Measurements from ENCODE around the gene APRT. TPM values are rescaled to one million over a fixed set of nuclear protein-coding genes. Genes with fewer than 3 reads are reported as not detected.

The APRT gene
- total and polyA plus RNA-seq, 9 of the 15 experiments (the other 6 are each of a cell fraction or from before 2014, with no cell fraction given): 41.7 to 409 (median 146) TPM

DNA sequence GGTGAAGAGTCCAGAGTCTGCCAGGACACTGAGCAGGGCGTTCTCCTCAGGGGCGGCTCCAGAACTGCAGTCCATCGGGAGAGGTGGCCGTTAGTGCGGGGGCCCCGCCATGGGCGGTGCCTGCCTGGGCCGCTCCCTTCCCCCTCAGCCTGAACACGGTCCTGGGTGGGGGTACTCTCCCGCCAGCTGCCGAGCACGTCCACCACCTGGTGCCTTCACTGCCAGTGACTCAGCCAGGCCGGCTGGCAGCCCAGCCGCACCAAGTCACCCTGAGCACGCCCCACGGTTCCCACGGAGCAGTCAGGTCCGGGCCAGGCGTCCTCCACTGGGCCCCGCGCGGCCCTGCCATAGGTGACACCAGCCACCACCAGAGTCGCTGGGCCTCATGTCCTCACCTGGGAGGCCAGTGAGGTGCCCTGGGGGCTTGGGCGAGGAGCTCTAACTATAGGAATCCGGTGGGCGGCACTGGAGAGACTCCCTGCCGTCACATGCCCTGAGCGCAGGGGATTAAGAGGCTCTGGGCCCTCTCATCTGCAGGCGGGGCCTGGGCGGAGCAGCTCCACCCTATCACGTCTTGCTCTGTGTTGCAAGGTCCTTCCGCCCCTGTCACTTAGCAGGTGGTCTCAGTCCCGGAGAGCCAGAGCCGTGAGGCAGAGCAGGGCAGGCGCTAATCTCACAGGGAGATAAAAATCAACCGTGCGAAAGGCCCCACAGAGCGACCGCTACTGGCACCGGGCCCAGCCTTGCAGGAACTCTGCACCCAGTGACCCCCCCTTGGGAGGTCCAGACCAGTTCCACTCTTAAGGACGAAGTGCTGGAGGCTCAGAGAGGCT lies 41.1 kb downstream of the APRT start (continued):
- TF ChIP-seq TAF7 (tag; IDR thresholded peaks at IDR 0.05) (no peak), SMARCA4 (IDR thresholded peaks at IDR 0.05) (peak; percentile 85), LARP7 (IDR thresholded peaks at IDR 0.05) (no peak), ZNF133 (CRISPR knock-in tag; IDR thresholded peaks at IDR 0.05) (no peak), HMGN3 (IDR thresholded peaks at IDR 0.05; ENCODE audit: borderline replicate concordance, extremely low read depth, insufficient read length, low read depth, low read length) (peak; percentile 80), ZNF354B (CRISPR knock-in tag; IDR thresholded peaks at IDR 0.05) (no peak), ETV6 (IDR thresholded peaks at IDR 0.05; ENCODE audit: borderline replicate concordance in 1 of 2, low read depth in 2 of 2, low read length in 1 of 2) (no peak), ETV6 (CRISPR knock-in tag; IDR thresholded peaks at IDR 0.05; ENCODE audit: borderline replicate concordance) (no peak), POLR2A (conservative IDR thresholded peaks at IDR 0.05) (peak; percentile 74; the same call in 1 of the 2 replicates)
- TF ChIP-seq, protein P1, sequence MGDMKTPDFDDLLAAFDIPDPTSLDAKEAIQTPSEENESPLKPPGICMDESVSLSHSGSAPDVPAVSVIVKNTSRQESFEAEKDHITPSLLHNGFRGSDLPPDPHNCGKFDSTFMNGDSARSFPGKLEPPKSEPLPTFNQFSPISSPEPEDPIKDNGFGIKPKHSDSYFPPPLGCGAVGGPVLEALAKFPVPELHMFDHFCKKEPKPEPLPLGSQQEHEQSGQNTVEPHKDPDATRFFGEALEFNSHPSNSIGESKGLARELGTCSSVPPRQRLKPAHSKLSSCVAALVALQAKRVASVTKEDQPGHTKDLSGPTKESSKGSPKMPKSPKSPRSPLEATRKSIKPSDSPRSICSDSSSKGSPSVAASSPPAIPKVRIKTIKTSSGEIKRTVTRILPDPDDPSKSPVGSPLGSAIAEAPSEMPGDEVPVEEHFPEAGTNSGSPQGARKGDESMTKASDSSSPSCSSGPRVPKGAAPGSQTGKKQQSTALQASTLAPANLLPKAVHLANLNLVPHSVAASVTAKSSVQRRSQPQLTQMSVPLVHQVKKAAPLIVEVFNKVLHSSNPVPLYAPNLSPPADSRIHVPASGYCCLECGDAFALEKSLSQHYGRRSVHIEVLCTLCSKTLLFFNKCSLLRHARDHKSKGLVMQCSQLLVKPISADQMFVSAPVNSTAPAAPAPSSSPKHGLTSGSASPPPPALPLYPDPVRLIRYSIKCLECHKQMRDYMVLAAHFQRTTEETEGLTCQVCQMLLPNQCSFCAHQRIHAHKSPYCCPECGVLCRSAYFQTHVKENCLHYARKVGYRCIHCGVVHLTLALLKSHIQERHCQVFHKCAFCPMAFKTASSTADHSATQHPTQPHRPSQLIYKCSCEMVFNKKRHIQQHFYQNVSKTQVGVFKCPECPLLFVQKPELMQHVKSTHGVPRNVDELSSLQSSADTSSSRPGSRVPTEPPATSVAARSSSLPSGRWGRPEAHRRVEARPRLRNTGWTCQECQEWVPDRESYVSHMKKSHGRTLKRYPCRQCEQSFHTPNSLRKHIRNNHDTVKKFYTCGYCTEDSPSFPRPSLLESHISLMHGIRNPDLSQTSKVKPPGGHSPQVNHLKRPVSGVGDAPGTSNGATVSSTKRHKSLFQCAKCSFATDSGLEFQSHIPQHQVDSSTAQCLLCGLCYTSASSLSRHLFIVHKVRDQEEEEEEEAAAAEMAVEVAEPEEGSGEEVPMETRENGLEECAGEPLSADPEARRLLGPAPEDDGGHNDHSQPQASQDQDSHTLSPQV (IDR thresholded peaks at IDR 0.05): no peak
- TF ChIP-seq, protein P2, sequence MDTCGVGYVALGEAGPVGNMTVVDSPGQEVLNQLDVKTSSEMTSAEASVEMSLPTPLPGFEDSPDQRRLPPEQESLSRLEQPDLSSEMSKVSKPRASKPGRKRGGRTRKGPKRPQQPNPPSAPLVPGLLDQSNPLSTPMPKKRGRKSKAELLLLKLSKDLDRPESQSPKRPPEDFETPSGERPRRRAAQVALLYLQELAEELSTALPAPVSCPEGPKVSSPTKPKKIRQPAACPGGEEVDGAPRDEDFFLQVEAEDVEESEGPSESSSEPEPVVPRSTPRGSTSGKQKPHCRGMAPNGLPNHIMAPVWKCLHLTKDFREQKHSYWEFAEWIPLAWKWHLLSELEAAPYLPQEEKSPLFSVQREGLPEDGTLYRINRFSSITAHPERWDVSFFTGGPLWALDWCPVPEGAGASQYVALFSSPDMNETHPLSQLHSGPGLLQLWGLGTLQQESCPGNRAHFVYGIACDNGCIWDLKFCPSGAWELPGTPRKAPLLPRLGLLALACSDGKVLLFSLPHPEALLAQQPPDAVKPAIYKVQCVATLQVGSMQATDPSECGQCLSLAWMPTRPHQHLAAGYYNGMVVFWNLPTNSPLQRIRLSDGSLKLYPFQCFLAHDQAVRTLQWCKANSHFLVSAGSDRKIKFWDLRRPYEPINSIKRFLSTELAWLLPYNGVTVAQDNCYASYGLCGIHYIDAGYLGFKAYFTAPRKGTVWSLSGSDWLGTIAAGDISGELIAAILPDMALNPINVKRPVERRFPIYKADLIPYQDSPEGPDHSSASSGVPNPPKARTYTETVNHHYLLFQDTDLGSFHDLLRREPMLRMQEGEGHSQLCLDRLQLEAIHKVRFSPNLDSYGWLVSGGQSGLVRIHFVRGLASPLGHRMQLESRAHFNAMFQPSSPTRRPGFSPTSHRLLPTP (IDR thresholded peaks at IDR 0.05; ENCODE audit: borderline replicate concordance, extremely low read depth, insufficient read length): no peak
- TF ChIP-seq, protein P3, sequence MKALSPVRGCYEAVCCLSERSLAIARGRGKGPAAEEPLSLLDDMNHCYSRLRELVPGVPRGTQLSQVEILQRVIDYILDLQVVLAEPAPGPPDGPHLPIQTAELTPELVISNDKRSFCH (CRISPR knock-in tag; IDR thresholded peaks at IDR 0.05): no peak
- TF ChIP-seq, protein P3 (tag; IDR thresholded peaks at IDR 0.05): no peak; the same call in 1 of the 2 replicates
- TF ChIP-seq, protein P4, sequence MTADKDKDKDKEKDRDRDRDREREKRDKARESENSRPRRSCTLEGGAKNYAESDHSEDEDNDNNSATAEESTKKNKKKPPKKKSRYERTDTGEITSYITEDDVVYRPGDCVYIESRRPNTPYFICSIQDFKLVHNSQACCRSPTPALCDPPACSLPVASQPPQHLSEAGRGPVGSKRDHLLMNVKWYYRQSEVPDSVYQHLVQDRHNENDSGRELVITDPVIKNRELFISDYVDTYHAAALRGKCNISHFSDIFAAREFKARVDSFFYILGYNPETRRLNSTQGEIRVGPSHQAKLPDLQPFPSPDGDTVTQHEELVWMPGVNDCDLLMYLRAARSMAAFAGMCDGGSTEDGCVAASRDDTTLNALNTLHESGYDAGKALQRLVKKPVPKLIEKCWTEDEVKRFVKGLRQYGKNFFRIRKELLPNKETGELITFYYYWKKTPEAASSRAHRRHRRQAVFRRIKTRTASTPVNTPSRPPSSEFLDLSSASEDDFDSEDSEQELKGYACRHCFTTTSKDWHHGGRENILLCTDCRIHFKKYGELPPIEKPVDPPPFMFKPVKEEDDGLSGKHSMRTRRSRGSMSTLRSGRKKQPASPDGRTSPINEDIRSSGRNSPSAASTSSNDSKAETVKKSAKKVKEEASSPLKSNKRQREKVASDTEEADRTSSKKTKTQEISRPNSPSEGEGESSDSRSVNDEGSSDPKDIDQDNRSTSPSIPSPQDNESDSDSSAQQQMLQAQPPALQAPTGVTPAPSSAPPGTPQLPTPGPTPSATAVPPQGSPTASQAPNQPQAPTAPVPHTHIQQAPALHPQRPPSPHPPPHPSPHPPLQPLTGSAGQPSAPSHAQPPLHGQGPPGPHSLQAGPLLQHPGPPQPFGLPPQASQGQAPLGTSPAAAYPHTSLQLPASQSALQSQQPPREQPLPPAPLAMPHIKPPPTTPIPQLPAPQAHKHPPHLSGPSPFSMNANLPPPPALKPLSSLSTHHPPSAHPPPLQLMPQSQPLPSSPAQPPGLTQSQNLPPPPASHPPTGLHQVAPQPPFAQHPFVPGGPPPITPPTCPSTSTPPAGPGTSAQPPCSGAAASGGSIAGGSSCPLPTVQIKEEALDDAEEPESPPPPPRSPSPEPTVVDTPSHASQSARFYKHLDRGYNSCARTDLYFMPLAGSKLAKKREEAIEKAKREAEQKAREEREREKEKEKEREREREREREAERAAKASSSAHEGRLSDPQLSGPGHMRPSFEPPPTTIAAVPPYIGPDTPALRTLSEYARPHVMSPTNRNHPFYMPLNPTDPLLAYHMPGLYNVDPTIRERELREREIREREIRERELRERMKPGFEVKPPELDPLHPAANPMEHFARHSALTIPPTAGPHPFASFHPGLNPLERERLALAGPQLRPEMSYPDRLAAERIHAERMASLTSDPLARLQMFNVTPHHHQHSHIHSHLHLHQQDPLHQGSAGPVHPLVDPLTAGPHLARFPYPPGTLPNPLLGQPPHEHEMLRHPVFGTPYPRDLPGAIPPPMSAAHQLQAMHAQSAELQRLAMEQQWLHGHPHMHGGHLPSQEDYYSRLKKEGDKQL (CRISPR knock-in tag; IDR thresholded peaks at IDR 0.05; ENCODE audit: borderline replicate concordance): no peak
